Measurements from ENCODE around the gene CREB5.
A peak's percentile ranks its signal among the peaks of the same experiment; 100 is the strongest.

Gene CREB5

GRCh38 chr7:28517606-28518005 lies 105.3 kb downstream of the CREB5 start:
- no peak for ATAC-seq
- no peak for TF ChIP-seq PPARA (CRISPR knock-in tag; IDR thresholded peaks at IDR 0.05; ENCODE audit: borderline replicate concordance)
- TF ChIP-seq ISL1 (CRISPR knock-in tag; IDR thresholded peaks at IDR 0.05): no peak
- TF ChIP-seq CREB5 (CRISPR knock-in tag; IDR thresholded peaks at IDR 0.05; ENCODE audit: low read depth): no peak
- TF ChIP-seq ZFP3 (CRISPR knock-in tag; IDR thresholded peaks at IDR 0.05): no peak
- no peak for TF ChIP-seq ZNF565 (CRISPR knock-in tag; conservative IDR thresholded peaks at IDR 0.05; ENCODE audit: low read depth)
- no peak for TF ChIP-seq RARB (CRISPR knock-in tag; IDR thresholded peaks at IDR 0.05)
- no peak for TF ChIP-seq ZNF70 (CRISPR knock-in tag; IDR thresholded peaks at IDR 0.05)
- no peak for TF ChIP-seq PATZ1 (CRISPR knock-in tag; IDR thresholded peaks at IDR 0.05; ENCODE audit: borderline replicate concordance)
- TF ChIP-seq GLIS3 (CRISPR knock-in tag; IDR thresholded peaks at IDR 0.05): no peak
- TF ChIP-seq ZC3H10 (CRISPR knock-in tag; IDR thresholded peaks at IDR 0.05): no peak
- TF ChIP-seq BACH2 (CRISPR knock-in tag; IDR thresholded peaks at IDR 0.05; ENCODE audit: borderline replicate concordance): no peak
- TF ChIP-seq ZNF8 (CRISPR knock-in tag; IDR thresholded peaks at IDR 0.05): no peak

- ATAC-seq: peak; percentile 31; the same call in 1 of the 3 replicates
- no peak for TF ChIP-seq CREB5 (CRISPR knock-in tag; IDR thresholded peaks at IDR 0.05; ENCODE audit: low read depth)
- peak; percentile 95 for TF ChIP-seq SNAI2 (CRISPR knock-in tag; IDR thresholded peaks at IDR 0.05)
- TF ChIP-seq RARB (CRISPR knock-in tag; IDR thresholded peaks at IDR 0.05): no peak
- peak; percentile 88 for TF ChIP-seq ISL1 (CRISPR knock-in tag; IDR thresholded peaks at IDR 0.05)
- TF ChIP-seq TCF4 (CRISPR knock-in tag; IDR thresholded peaks at IDR 0.05; ENCODE audit: borderline replicate concordance): peak; percentile 54; the same call in 1 of the 2 replicates
- no peak for TF ChIP-seq ARNTL (CRISPR knock-in tag; IDR thresholded peaks at IDR 0.05; ENCODE audit: borderline replicate concordance, low read depth)
- 0 out of 2 replicates have a peak, but pooled peaks have one; percentile 13 for TF ChIP-seq ZFP3 (CRISPR knock-in tag; IDR thresholded peaks at IDR 0.05)
Observed at GRCh38 chr7:28520074-28521015, 108.0 kb downstream of the CREB5 start.

- ATAC-seq: no peak
- TF ChIP-seq ZFP30 (CRISPR knock-in tag; IDR thresholded peaks at IDR 0.05) (no peak), ZNF8 (CRISPR knock-in tag; IDR thresholded peaks at IDR 0.05) (peak; percentile 81)
Observed at GRCh38 chr7:28524978-28525377, 112.7 kb downstream of the CREB5 start.

- ATAC-seq: no peak
- TF ChIP-seq ESRRG (CRISPR knock-in tag; IDR thresholded peaks at IDR 0.05) (no peak), GLIS3 (CRISPR knock-in tag; IDR thresholded peaks at IDR 0.05) (no peak), TSHZ2 (CRISPR knock-in tag; IDR thresholded peaks at IDR 0.05) (no peak), ISL1 (CRISPR knock-in tag; IDR thresholded peaks at IDR 0.05) (no peak), ZC3H10 (CRISPR knock-in tag; IDR thresholded peaks at IDR 0.05) (no peak)
Observed at GRCh38 chr7:28528899-28529298, 116.6 kb downstream of the CREB5 start.

- no peak for TF ChIP-seq ZC3H10 (CRISPR knock-in tag; IDR thresholded peaks at IDR 0.05)
- TF ChIP-seq GLIS3 (CRISPR knock-in tag; IDR thresholded peaks at IDR 0.05): no peak
- no peak for TF ChIP-seq CSRNP3 (CRISPR knock-in tag; IDR thresholded peaks at IDR 0.05)
- TF ChIP-seq TCF4 (CRISPR knock-in tag; IDR thresholded peaks at IDR 0.05; ENCODE audit: borderline replicate concordance): no peak
- TF ChIP-seq ESRRG (CRISPR knock-in tag; IDR thresholded peaks at IDR 0.05): no peak
- TF ChIP-seq ZNF8 (CRISPR knock-in tag; IDR thresholded peaks at IDR 0.05): no peak
- no peak for TF ChIP-seq POU6F1 (CRISPR knock-in tag; IDR thresholded peaks at IDR 0.05; ENCODE audit: borderline replicate concordance, low read depth)
- TF ChIP-seq ZFP3 (CRISPR knock-in tag; IDR thresholded peaks at IDR 0.05): no peak
- no peak for TF ChIP-seq SNAI2 (CRISPR knock-in tag; IDR thresholded peaks at IDR 0.05)
- no peak for TF ChIP-seq ZFP30 (CRISPR knock-in tag; IDR thresholded peaks at IDR 0.05)
- no peak for ATAC-seq
Observed at GRCh38 chr7:28529755-28530154, 117.4 kb downstream of the CREB5 start.

Data from SK-N-SH treated with all-trans-retinoic acid at 6 μM for 48 hours (cell line).